ENCODE data around the gene AAK1. TPM values are rescaled to one million over a fixed set of nuclear protein-coding genes. Genes with fewer than 3 reads are reported as not detected.

The AAK1 gene
- total RNA-seq, 1 experiment from 2014 or later, result 35.6 TPM

GRCh38 chr2:69577467-69578197 lies 65.9 kb downstream of the AAK1 start (continued):
- TF ChIP-seq ARID4B (CRISPR knock-in tag; IDR thresholded peaks at IDR 0.05; ENCODE audit: borderline replicate concordance) (no peak), ETV6 (CRISPR knock-in tag; IDR thresholded peaks at IDR 0.05) (no peak), IRF2 (CRISPR knock-in tag; IDR thresholded peaks at IDR 0.05; ENCODE audit: borderline replicate concordance, low read depth) (no peak), ZNF532 (CRISPR knock-in tag; IDR thresholded peaks at IDR 0.05; ENCODE audit: borderline replicate concordance) (no peak), TEAD1 (CRISPR knock-in tag; IDR thresholded peaks at IDR 0.05) (no peak), KAT7 (CRISPR knock-in tag; IDR thresholded peaks at IDR 0.05; ENCODE audit: borderline replicate concordance) (no peak), CREB1 (CRISPR knock-in tag; IDR thresholded peaks at IDR 0.05) (no peak), GABPB1 (CRISPR knock-in tag; IDR thresholded peaks at IDR 0.05) (no peak), PRRX2 (CRISPR knock-in tag; IDR thresholded peaks at IDR 0.05) (no peak), NR1H2 (CRISPR knock-in tag; IDR thresholded peaks at IDR 0.05) (no peak), GRHL2 (CRISPR knock-in tag; IDR thresholded peaks at IDR 0.05; ENCODE audit: insufficient replicate concordance, severe bottlenecking) (no peak), GTF2I (CRISPR knock-in tag; conservative IDR thresholded peaks at IDR 0.05) (no peak), E2F4 (CRISPR knock-in tag; IDR thresholded peaks at IDR 0.05; ENCODE audit: borderline replicate concordance, low read depth) (no peak), NFATC4 (CRISPR knock-in tag; IDR thresholded peaks at IDR 0.05) (no peak), FOXK1 (CRISPR knock-in tag; IDR thresholded peaks at IDR 0.05) (no peak), NFYB (CRISPR knock-in tag; conservative IDR thresholded peaks at IDR 0.05; ENCODE audit: low read depth) (no peak)

GRCh38 chr2:69576880-69577279 lies 66.7 kb downstream of the AAK1 start:
- no peak for DNase-seq (ENCODE audit: low spot score)
- H3K9me3 Mint-ChIP-seq, result no peaks in the 10 kb centered on the region
- H3K27me3 Mint-ChIP-seq (ENCODE audit: low read depth), result no peaks in the 10 kb centered on the region
- no peak overlapping the region for H3K27ac Mint-ChIP-seq
- peaks cover 36% of the 10 kb centered on the region for H3K4me1 Mint-ChIP-seq
- CTCF ChIA-PET, result interaction anchor here (3.9 kb wide), 1 partner anchor 12 kb away, joined by 25 read pairs; no protein-coding TSS in a partner anchor
- POLR2A ChIA-PET, result no interaction called here
- no peak for ATAC-seq
- H3K36me3 Mint-ChIP-seq, result no peaks in the 10 kb centered on the region
- H3K4me3 Mint-ChIP-seq, result no peak overlapping the region
- TF ChIP-seq, protein P1, sequence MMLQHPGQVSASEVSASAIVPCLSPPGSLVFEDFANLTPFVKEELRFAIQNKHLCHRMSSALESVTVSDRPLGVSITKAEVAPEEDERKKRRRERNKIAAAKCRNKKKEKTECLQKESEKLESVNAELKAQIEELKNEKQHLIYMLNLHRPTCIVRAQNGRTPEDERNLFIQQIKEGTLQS (CRISPR knock-in tag; conservative IDR thresholded peaks at IDR 0.05), result no peak
- no peak for TF ChIP-seq ZNF263 (CRISPR knock-in tag; IDR thresholded peaks at IDR 0.05; ENCODE audit: low read depth)
- no peak for TF ChIP-seq TCF7 (CRISPR knock-in tag; IDR thresholded peaks at IDR 0.05; ENCODE audit: low read depth)
- TF ChIP-seq ATF1 (CRISPR knock-in tag; IDR thresholded peaks at IDR 0.05), result no peak
- no peak for TF ChIP-seq FOXJ3 (CRISPR knock-in tag; IDR thresholded peaks at IDR 0.05; ENCODE audit: borderline replicate concordance)
- TF ChIP-seq, protein P2, sequence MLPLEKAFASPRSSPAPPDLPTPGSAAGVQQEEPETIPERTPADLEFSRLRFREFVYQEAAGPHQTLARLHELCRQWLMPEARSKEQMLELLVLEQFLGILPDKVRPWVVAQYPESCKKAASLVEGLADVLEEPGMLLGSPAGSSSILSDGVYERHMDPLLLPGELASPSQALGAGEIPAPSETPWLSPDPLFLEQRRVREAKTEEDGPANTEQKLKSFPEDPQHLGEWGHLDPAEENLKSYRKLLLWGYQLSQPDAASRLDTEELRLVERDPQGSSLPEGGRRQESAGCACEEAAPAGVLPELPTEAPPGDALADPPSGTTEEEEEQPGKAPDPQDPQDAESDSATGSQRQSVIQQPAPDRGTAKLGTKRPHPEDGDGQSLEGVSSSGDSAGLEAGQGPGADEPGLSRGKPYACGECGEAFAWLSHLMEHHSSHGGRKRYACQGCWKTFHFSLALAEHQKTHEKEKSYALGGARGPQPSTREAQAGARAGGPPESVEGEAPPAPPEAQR (CRISPR knock-in tag; IDR thresholded peaks at IDR 0.05), result no peak
- TF ChIP-seq RELA (CRISPR knock-in tag; IDR thresholded peaks at IDR 0.05; ENCODE audit: borderline replicate concordance), result no peak
- no peak for TF ChIP-seq NFE2L1 (CRISPR knock-in tag; IDR thresholded peaks at IDR 0.05)
- TF ChIP-seq ZNF121 (CRISPR knock-in tag; IDR thresholded peaks at IDR 0.05), result no peak
- TF ChIP-seq HMGA2 (CRISPR knock-in tag; IDR thresholded peaks at IDR 0.05), result no peak
